ENCODE results near the gene CARD10. TPM values are rescaled to one million over a fixed set of nuclear protein-coding genes. Genes with fewer than 3 reads are reported as not detected.
A peak's percentile ranks its signal among the peaks of the same experiment; 100 is the strongest.

The CARD10 gene
- total and polyA plus RNA-seq, 2 of the 13 experiments (the other 11 are each of a cell fraction or from before 2014, with no cell fraction given): 35.2 to 55.8 TPM

DNA sequence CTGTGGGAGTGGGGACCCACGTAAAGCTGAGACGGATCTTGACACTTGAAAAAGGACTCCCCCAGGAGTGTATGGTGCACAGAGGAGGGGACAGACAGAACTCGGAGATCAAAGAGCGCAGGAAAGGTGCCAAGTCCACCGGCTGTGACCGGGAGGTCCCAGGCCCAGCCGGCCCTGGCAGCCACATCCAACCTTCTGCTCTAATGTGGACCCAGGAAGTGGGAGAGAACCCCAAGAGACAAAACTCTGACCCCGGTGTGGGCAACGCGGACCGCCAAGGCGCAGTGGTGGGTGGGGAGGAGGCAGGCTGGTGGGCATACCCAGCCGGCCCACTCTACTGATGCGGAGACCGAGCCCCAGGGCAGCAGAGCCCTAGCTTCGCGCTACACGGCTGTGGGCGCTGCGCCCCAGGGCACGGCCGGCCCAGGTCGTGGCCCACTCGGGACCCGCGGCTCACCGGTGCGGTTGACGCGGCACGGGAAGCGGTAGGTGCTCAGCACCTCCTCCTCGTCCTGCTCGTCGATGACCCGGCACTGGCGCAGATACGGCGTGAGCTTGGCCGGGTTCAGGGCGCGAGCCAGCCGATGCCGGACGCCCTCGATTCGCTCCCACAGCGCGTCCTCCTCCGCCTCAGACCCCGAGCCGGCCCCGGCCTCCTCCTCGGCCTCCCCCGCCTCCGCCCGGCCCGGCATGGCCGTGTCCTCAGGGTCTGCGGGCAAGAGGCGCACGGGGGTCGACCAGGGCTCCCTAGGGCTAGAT, 527 bp downstream of the CARD10 start (continued):
- TF ChIP-seq, protein P1, sequence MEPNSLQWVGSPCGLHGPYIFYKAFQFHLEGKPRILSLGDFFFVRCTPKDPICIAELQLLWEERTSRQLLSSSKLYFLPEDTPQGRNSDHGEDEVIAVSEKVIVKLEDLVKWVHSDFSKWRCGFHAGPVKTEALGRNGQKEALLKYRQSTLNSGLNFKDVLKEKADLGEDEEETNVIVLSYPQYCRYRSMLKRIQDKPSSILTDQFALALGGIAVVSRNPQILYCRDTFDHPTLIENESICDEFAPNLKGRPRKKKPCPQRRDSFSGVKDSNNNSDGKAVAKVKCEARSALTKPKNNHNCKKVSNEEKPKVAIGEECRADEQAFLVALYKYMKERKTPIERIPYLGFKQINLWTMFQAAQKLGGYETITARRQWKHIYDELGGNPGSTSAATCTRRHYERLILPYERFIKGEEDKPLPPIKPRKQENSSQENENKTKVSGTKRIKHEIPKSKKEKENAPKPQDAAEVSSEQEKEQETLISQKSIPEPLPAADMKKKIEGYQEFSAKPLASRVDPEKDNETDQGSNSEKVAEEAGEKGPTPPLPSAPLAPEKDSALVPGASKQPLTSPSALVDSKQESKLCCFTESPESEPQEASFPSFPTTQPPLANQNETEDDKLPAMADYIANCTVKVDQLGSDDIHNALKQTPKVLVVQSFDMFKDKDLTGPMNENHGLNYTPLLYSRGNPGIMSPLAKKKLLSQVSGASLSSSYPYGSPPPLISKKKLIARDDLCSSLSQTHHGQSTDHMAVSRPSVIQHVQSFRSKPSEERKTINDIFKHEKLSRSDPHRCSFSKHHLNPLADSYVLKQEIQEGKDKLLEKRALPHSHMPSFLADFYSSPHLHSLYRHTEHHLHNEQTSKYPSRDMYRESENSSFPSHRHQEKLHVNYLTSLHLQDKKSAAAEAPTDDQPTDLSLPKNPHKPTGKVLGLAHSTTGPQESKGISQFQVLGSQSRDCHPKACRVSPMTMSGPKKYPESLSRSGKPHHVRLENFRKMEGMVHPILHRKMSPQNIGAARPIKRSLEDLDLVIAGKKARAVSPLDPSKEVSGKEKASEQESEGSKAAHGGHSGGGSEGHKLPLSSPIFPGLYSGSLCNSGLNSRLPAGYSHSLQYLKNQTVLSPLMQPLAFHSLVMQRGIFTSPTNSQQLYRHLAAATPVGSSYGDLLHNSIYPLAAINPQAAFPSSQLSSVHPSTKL (CRISPR knock-in tag; IDR thresholded peaks at IDR 0.05): no peak; the same call in 1 of the 2 replicates
- no peak; the same call in 1 of the 2 replicates for TF ChIP-seq ATF7-NPFF (CRISPR knock-in tag; IDR thresholded peaks at IDR 0.05; ENCODE audit: low read depth)
- TF ChIP-seq, protein P2, sequence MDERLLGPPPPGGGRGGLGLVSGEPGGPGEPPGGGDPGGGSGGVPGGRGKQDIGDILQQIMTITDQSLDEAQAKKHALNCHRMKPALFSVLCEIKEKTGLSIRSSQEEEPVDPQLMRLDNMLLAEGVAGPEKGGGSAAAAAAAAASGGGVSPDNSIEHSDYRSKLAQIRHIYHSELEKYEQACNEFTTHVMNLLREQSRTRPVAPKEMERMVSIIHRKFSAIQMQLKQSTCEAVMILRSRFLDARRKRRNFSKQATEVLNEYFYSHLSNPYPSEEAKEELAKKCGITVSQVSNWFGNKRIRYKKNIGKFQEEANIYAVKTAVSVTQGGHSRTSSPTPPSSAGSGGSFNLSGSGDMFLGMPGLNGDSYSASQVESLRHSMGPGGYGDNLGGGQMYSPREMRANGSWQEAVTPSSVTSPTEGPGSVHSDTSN (CRISPR knock-in tag; IDR thresholded peaks at IDR 0.05): no peak
- TF ChIP-seq ZNF710 (CRISPR knock-in tag; IDR thresholded peaks at IDR 0.05; ENCODE audit: borderline replicate concordance): peak; percentile 87
- TF ChIP-seq CREBL2 (CRISPR knock-in tag; IDR thresholded peaks at IDR 0.05; ENCODE audit: borderline replicate concordance): no peak
- TF ChIP-seq HNRNPH1 (optimal IDR thresholded peaks at IDR 0.05; ENCODE audit: low read depth, low read length): no peak
- TF ChIP-seq ZUFSP (CRISPR knock-in tag; IDR thresholded peaks at IDR 0.05; ENCODE audit: borderline replicate concordance): no peak
- peak; percentile 96 for TF ChIP-seq SNAI1 (CRISPR knock-in tag; IDR thresholded peaks at IDR 0.05; ENCODE audit: borderline replicate concordance)
- TF ChIP-seq ETV5 (CRISPR knock-in tag; IDR thresholded peaks at IDR 0.05; ENCODE audit: borderline replicate concordance): no peak; the same call in 1 of the 2 replicates
- TF ChIP-seq RBM22 (optimal IDR thresholded peaks at IDR 0.05; ENCODE audit: low read length): no peak
- TF ChIP-seq NONO (IDR thresholded peaks at IDR 0.05): no peak
- TF ChIP-seq NONO (CRISPR knock-in tag; conservative IDR thresholded peaks at IDR 0.05): no peak; the same call in 1 of the 2 replicates
- TF ChIP-seq, protein P3, sequence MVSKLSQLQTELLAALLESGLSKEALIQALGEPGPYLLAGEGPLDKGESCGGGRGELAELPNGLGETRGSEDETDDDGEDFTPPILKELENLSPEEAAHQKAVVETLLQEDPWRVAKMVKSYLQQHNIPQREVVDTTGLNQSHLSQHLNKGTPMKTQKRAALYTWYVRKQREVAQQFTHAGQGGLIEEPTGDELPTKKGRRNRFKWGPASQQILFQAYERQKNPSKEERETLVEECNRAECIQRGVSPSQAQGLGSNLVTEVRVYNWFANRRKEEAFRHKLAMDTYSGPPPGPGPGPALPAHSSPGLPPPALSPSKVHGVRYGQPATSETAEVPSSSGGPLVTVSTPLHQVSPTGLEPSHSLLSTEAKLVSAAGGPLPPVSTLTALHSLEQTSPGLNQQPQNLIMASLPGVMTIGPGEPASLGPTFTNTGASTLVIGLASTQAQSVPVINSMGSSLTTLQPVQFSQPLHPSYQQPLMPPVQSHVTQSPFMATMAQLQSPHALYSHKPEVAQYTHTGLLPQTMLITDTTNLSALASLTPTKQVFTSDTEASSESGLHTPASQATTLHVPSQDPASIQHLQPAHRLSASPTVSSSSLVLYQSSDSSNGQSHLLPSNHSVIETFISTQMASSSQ (IDR thresholded peaks at IDR 0.05; ENCODE audit: low read depth): no peak
- TF ChIP-seq, protein P3 (CRISPR knock-in tag; IDR thresholded peaks at IDR 0.05; ENCODE audit: borderline replicate concordance): no peak; the same call in 1 of the 2 replicates
- TF ChIP-seq NFRKB (IDR thresholded peaks at IDR 0.05): no peak

Measured in HepG2 (cell line).